Ascending aorta (tissue), 2 donors: ENCODE data around the gene BAZ2B. TPM values are rescaled to one million over a fixed set of nuclear protein-coding genes. Genes with fewer than 3 reads are reported as not detected.
A peak's percentile ranks its signal among the peaks of the same experiment; 100 is the strongest.

Source experiments
- DNase-seq, 2 donors: peaks; one replicate each; pipeline ENCODE4 v3.0.0-alpha.2; 2019; ENCODE audit warnings: low spot score in 2 of 2
- H3K27ac ChIP-seq, 2 donors: fragments of 200-600 bp; sonication (generic); one replicate each; pipeline ENCODE4 v1.5.1; 2016 to 2017; ENCODE audit warnings: mild to moderate bottlenecking in 1 of 2
- H3K27me3 ChIP-seq: fragments of 200-600 bp; sonication (generic); one replicate; pipeline ENCODE4 v1.5.1; 2017
- H3K36me3 ChIP-seq, 2 donors: fragments of 200-600 bp; sonication (generic); one replicate each; pipeline ENCODE4 v1.5.1; 2016
- H3K4me1 ChIP-seq, 2 donors: fragments of 200-600 bp; sonication (generic); one replicate each; pipeline ENCODE4 v1.5.1; 2016 to 2017; ENCODE audit warnings: mild to moderate bottlenecking in 1 of 2
- H3K4me3 ChIP-seq, 2 donors: fragments of 200-600 bp; sonication (generic); one replicate each; pipeline ENCODE4 v1.5.1; 2016 to 2017; ENCODE audit warnings: mild to moderate bottlenecking in 1 of 2
- H3K9me3 ChIP-seq, 2 donors: fragments of 200-600 bp; sonication (generic); one replicate each; pipeline ENCODE4 v1.5.1; 2016
- CTCF ChIP-seq, 3 experiments: fragments of 200-600 bp in 2 of 3; fragments of 450-650 bp in 1 of 3; sonication (generic) in 2 of 3; IDR thresholded peaks; one replicate each; pipeline ENCODE4 v1.5.1; 2016 to 2019; ENCODE audit warnings: antibody characterized with exemption in 3 of 3, mild to moderate bottlenecking in 1 of 3, moderate library complexity in 1 of 3
- intact Hi-C: fragments of 100-400 bp; cut with DNase I; formaldehyde crosslinking; loops from one replicate; pipeline ENCODE4 v1.15.1; 2023
- total RNA-seq: library from RNA; depleted of rRNA; stranded (reverse); fragments of >200 nt; gene quantifications from one replicate; pipeline ENCODE4 v1.1.0, GENCODE V29; 2016

The BAZ2B gene
- total RNA-seq, 1 donor from 2014 or later: 30.8 TPM

DNA sequence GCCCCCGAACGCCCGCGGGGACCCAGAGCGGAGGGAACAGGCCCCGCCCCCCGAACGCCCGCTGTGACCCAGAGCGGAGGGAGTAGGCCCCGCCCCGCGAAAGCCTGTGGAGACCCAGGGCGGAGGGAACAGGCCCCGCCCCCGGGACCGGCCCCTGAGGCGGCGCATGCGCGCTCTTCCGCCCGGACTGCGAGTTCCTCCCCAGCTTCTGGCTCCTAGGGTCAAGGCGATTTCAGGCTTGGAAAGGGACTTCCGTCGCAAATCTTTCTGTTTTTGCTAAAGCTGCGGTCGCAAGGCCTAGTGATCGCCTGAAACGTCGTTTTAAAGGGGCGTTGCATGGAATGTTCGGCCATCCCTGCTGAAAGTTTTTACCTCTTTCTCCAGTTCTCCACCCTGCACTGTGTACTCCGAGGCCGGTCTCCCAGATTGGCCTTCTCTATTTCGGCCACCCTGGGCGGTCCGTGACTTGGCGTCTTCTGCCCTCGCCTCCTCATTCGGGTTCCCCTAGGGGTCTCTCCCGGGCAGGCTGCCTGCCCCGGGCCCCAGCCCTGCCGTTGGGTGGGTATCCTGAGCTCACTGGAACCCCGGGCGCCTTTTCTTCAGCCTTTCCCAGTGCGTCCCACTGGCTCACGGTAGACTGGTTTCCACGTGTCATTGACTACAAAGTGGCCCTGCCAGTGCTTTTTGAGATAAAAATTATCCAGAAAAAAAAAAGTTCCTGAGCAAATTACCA, 329.5 kb downstream of the BAZ2B start:
- H3K4me3 ChIP-seq: peak overlapping the region; percentile 88 to 96
- DNase-seq: peak; percentile 92 to 99
- no peaks in the 10 kb centered on the region for H3K27me3 ChIP-seq
- peak overlapping the region; percentile 86 to 87 for H3K27ac ChIP-seq
- no peaks in the 10 kb centered on the region for H3K9me3 ChIP-seq
- TF ChIP-seq CTCF (IDR thresholded peaks at IDR 0.05): no peak
- peaks cover 0 to under 1% of the 10 kb centered on the region in 2 donors for H3K36me3 ChIP-seq
- peaks cover 4 to 6% of the 10 kb centered on the region in 2 donors for H3K4me1 ChIP-seq
- intact Hi-C loops: loop anchor here (1.0 to 5.0 kb wide), 4 partner anchors 37 to 425 kb away; partner anchors contain the start of genes BAZ2B and MARCHF7

DNA sequence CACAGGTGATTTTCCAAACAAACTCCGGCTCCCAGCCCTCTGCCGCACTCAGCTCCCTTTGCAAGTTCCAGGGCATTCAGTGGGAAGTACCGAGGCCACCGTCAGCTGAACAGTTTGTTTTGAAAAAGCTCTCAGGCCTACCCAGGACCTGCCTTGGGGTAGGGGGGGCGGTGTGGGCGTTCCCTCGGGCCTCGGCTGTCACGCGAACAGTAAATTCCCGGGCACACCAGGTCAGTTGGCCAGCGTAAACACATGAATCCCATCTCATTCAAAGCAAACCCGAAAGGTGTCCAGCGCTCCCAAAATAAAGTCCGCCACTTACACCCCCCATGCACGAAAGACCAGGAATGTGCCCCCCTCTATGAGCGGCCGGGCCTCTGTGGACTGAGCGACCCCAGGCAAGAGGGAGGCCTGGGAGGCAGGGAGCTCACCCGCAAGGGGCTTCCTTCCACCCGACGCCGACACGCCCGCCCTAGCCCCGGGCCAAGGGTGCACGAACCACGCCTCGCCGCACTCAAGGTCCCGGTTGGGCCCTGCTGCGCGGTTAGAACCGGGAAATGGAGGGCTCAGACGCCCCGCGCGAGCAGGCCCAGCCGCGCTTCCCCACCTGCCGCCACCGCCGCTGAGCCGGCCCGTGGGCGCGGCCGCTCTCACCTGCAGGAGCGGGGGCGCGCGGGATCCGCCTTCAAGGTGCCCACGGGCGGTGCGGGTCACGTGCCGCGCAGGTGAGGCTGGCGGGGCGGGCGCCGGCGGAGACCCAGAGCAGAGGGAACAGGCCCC, 330.2 kb downstream of the BAZ2B start, which contains the start of gene WDSUB1:
WDSUB1 (minus strand) TSS at position 775 of the 780 bp plus-strand sequence. CDS start 3,634 bp downstream, outside the sequence.
- no peaks in the 10 kb centered on the region for H3K9me3 ChIP-seq
- no peaks in the 10 kb centered on the region for H3K27me3 ChIP-seq
- intact Hi-C loops: loop anchor here (1.0 to 5.0 kb wide), 4 partner anchors 36 to 426 kb away; partner anchors contain the start of genes BAZ2B and MARCHF7
- H3K4me3 ChIP-seq: peak within 1 kb of the TSS; percentile 88 to 96
- peaks cover 4 to 6% of the 10 kb centered on the region in 2 donors for H3K4me1 ChIP-seq
- peaks cover 0 to 8% of the 10 kb centered on the region in 2 donors for H3K36me3 ChIP-seq
- no peak for TF ChIP-seq CTCF (IDR thresholded peaks at IDR 0.05)
- DNase-seq: peak in 1 of 2 donors; percentile 86
- H3K27ac ChIP-seq: peak within 1 kb of the TSS; percentile 86 to 87

- peaks cover 4 to 6% of the 10 kb centered on the region in 2 donors for H3K4me1 ChIP-seq
- H3K9me3 ChIP-seq: no peaks in the 10 kb centered on the region
- peak overlapping the region; percentile 86 to 87 for H3K27ac ChIP-seq
- H3K27me3 ChIP-seq: no peaks in the 10 kb centered on the region
- peaks cover 0 to 13% of the 10 kb centered on the region in 2 donors for H3K36me3 ChIP-seq
- intact Hi-C loops: loop anchor here (5.0 kb wide), 3 partner anchors 153 to 427 kb away; partner anchors contain the start of genes BAZ2B and MARCHF7
- no peak for TF ChIP-seq CTCF (IDR thresholded peaks at IDR 0.05)
- DNase-seq: no peak
- H3K4me3 ChIP-seq: peak overlapping the region; percentile 88 to 96
These were observed 330.9 kb downstream of the BAZ2B start for GRCh38 chr2:159285433-159285832.

DNA sequence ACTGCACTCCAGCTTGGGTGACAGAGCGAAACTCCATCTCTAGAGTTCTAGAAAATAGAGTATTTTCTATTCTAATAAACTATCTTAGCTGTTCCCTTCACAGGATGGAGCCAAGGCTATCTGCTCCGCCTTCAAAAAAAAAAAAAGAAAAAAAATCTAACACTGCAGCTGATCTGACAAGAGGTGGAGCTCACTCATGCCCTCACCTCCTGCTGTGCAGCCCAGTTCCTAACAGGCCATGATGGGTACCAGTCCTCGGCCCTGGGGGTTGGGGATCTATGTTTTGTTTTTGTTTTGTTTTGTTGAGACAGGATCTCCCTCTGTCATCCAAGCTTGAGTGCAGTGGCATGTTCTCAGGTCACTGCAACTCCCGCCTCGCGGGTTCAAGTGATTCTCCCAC, 332.8 kb downstream of the BAZ2B start:
- Histone ChIP-seq H3K4me3 (no peak overlapping the region), H3K27ac (no peak overlapping the region), H3K36me3 (peaks cover 0 to 19% of the 10 kb centered on the region in 2 donors), H3K27me3 (no peaks in the 10 kb centered on the region), H3K9me3 (no peaks in the 10 kb centered on the region), H3K4me1 (peaks cover 4 to 6% of the 10 kb centered on the region in 2 donors)
- no peak for TF ChIP-seq CTCF (IDR thresholded peaks at IDR 0.05)
- no peak for DNase-seq
- intact Hi-C loops: no loop called here

DNA sequence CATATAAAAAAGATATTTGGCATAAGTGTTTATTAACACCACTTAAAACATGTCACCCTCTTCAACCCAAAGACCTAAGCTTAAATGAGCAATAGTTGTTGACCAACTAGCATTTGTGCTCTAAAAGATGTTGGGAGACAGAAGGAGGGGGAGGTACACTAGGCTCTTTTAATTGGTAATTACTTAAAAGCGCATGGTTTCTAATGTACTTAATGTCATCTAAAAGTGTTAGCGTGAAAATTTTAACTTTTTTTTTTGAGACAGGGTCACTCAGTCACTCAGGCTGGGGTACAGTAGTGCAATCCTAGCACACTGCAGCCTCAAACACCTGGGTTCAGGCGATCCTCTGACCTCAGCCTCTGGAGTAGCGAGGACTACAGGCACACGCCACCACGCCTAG, 335.3 kb downstream of the BAZ2B start:
- H3K9me3 ChIP-seq: no peaks in the 10 kb centered on the region
- H3K27ac ChIP-seq: no peak overlapping the region
- intact Hi-C loops: no loop called here
- H3K4me1 ChIP-seq: peaks cover 0 to 1% of the 10 kb centered on the region in 2 donors
- H3K36me3 ChIP-seq: peaks cover 0 to 19% of the 10 kb centered on the region in 2 donors
- TF ChIP-seq CTCF (IDR thresholded peaks at IDR 0.05): no peak
- H3K4me3 ChIP-seq: no peak overlapping the region
- DNase-seq: no peak
- no peaks in the 10 kb centered on the region for H3K27me3 ChIP-seq
